HepG2 (cell line): ENCODE data around the gene TET3. TPM values are rescaled to one million over a fixed set of nuclear protein-coding genes. Genes with fewer than 3 reads are reported as not detected.

Experiments used
- ARNT2 ChIP-seq: sonication (generic); formaldehyde crosslinking; IDR thresholded peaks from 2 replicates; pipeline ENCODE4 v1.8.0; 2022; ENCODE audit warnings: mild to moderate bottlenecking, low read depth, missing genetic modification reagents, moderate library complexity
- ATF4 ChIP-seq, 2 experiments: fragments of 450-650 bp in 1 of 2; sonication (generic) in 1 of 2; formaldehyde crosslinking; IDR thresholded peaks; 2 replicates each; pipeline versions ENCODE4 v1.5.0 to v1.8.0; 2020 to 2022; ENCODE audit warnings: mild to moderate bottlenecking in 1 of 2, missing genetic modification reagents in 1 of 2
- ETV6 ChIP-seq: sonication (generic); formaldehyde crosslinking; conservative IDR thresholded peaks from 2 replicates; pipeline ENCODE4 v1.4.0; 2020; ENCODE audit warnings: missing genetic modification reagents
- FOXO1 ChIP-seq: sonication (generic); formaldehyde crosslinking; IDR thresholded peaks from 2 replicates; pipeline ENCODE4 v1.4.0; 2020; ENCODE audit warnings: missing genetic modification reagents
- FOXP1 ChIP-seq, 2 experiments: fragments of 450-650 bp in 1 of 2; IDR thresholded peaks; 2 replicates each; pipeline ENCODE4 v1.6.1; 2017 to 2018; ENCODE audit warnings: antibody characterized with exemption in 1 of 2
- MXI1 ChIP-seq: IDR thresholded peaks from 3 replicates; pipeline ENCODE4 v1.6.1; 2012; ENCODE audit warnings: low read depth, low read length, inconsistent platforms, borderline replicate concordance
- SKIL ChIP-seq: sonication (generic); formaldehyde crosslinking; IDR thresholded peaks from 2 replicates; pipeline ENCODE4 v1.8.0; 2022; ENCODE audit warnings: missing genetic modification reagents, mild to moderate bottlenecking, moderate library complexity, borderline replicate concordance
- WIZ ChIP-seq: sonication (generic); formaldehyde crosslinking; IDR thresholded peaks from 2 replicates; pipeline ENCODE4 v1.5.1; 2020; ENCODE audit warnings: mild to moderate bottlenecking, missing genetic modification reagents
- YEATS2 ChIP-seq: sonication (generic); formaldehyde crosslinking; IDR thresholded peaks from 2 replicates; pipeline ENCODE4 v1.4.0; 2020; ENCODE audit warnings: missing genetic modification reagents, borderline replicate concordance
- ZBTB43 ChIP-seq: sonication (generic); formaldehyde crosslinking; conservative IDR thresholded peaks from 2 replicates; pipeline ENCODE4 v1.4.0; 2020; ENCODE audit warnings: missing genetic modification reagents
- ZEB1 ChIP-seq: IDR thresholded peaks from 2 replicates; pipeline ENCODE4 v1.6.1; 2012; ENCODE audit warnings: mild to moderate bottlenecking, low read depth, inconsistent platforms; ENCODE audit not compliant: insufficient replicate concordance
- ZFP37 ChIP-seq: sonication (generic); formaldehyde crosslinking; IDR thresholded peaks from 2 replicates; pipeline ENCODE4 v1.4.0; 2020; ENCODE audit warnings: missing genetic modification reagents, borderline replicate concordance
- ZFX ChIP-seq: sonication (generic); formaldehyde crosslinking; IDR thresholded peaks from 2 replicates; pipeline ENCODE4 v1.4.0; 2020; ENCODE audit warnings: mild to moderate bottlenecking, low read depth, missing genetic modification reagents, moderate library complexity
- ZFYVE20 ChIP-seq: sonication (generic); formaldehyde crosslinking; IDR thresholded peaks from 2 replicates; pipeline ENCODE4 v1.8.0; 2023; ENCODE audit warnings: low read depth, mild to moderate bottlenecking, moderate library complexity, missing genetic modification reagents, borderline replicate concordance
- ZNF101 ChIP-seq: sonication (generic); formaldehyde crosslinking; IDR thresholded peaks from 2 replicates; pipeline ENCODE4 v1.4.0; 2020; ENCODE audit warnings: mild to moderate bottlenecking, low read depth, missing genetic modification reagents, borderline replicate concordance
- ZNF354B ChIP-seq: sonication (generic); formaldehyde crosslinking; IDR thresholded peaks from 2 replicates; pipeline ENCODE4 v1.8.0; 2022; ENCODE audit warnings: mild to moderate bottlenecking, missing genetic modification reagents
- ZNF510 ChIP-seq: sonication (generic); formaldehyde crosslinking; IDR thresholded peaks from 2 replicates; pipeline ENCODE4 v1.4.0; 2020; ENCODE audit warnings: low read depth, mild to moderate bottlenecking, missing genetic modification reagents
- ZNF7 ChIP-seq: IDR thresholded peaks from 2 replicates; pipeline ENCODE4 v1.6.1; 2016; ENCODE audit warnings: missing biosample characterization, missing genetic modification reagents
- ZNF772 ChIP-seq: sonication (generic); formaldehyde crosslinking; IDR thresholded peaks from 2 replicates; pipeline ENCODE4 v1.5.0; 2020; ENCODE audit warnings: mild to moderate bottlenecking, missing genetic modification reagents
- polyA plus RNA-seq, 8 experiments: library from polyadenylated mRNA; depleted of rRNA in 3 of 8; stranded (reverse) in 7 of 8; unstranded in 1 of 8; fragments of >200 nt; fragmentation: Illumina TruSeq in 4 of 8; extraction: Trizol in 4 of 8; gene quantifications; 2 replicates each; pipeline versions ENCODE4 v1.2.1 to v1.2.3, GENCODE V29; 2011 to 2016; ENCODE audit warnings: low read depth in 4 of 8, missing spikeins in 1 of 8, mixed read lengths in 1 of 8; ENCODE audit not compliant: insufficient read depth in 1 of 8
- total RNA-seq, 5 experiments: library from RNA; depleted of rRNA; stranded (reverse); fragments of >200 nt; fragmentation: Illumina TruSeq; extraction: Trizol; gene quantifications; 2 replicates each; pipeline ENCODE4 v1.2.3, GENCODE V29; 2016; ENCODE audit warnings: low read depth in 1 of 5
- TF ChIP-seq, protein P1 (sequence below): sonication (generic); formaldehyde crosslinking; IDR thresholded peaks from 2 replicates; pipeline ENCODE4 v1.4.0; 2020; ENCODE audit warnings: mild to moderate bottlenecking, low read depth, missing genetic modification reagents
- TF ChIP-seq, protein P2 (sequence below): sonication (generic); formaldehyde crosslinking; IDR thresholded peaks from 2 replicates; pipeline ENCODE4 v1.4.0; 2020; ENCODE audit warnings: mild to moderate bottlenecking, missing genetic modification reagents
- TF ChIP-seq, protein P3 (sequence below): sonication (generic); formaldehyde crosslinking; IDR thresholded peaks from 2 replicates; pipeline ENCODE4 v1.4.0; 2020; ENCODE audit warnings: missing genetic modification reagents

The TET3 gene
- total and polyA plus RNA-seq, 2 of the 13 experiments (the other 11 are each of a cell fraction or from before 2014, with no cell fraction given): 4.3 to 6.8 TPM

DNA sequence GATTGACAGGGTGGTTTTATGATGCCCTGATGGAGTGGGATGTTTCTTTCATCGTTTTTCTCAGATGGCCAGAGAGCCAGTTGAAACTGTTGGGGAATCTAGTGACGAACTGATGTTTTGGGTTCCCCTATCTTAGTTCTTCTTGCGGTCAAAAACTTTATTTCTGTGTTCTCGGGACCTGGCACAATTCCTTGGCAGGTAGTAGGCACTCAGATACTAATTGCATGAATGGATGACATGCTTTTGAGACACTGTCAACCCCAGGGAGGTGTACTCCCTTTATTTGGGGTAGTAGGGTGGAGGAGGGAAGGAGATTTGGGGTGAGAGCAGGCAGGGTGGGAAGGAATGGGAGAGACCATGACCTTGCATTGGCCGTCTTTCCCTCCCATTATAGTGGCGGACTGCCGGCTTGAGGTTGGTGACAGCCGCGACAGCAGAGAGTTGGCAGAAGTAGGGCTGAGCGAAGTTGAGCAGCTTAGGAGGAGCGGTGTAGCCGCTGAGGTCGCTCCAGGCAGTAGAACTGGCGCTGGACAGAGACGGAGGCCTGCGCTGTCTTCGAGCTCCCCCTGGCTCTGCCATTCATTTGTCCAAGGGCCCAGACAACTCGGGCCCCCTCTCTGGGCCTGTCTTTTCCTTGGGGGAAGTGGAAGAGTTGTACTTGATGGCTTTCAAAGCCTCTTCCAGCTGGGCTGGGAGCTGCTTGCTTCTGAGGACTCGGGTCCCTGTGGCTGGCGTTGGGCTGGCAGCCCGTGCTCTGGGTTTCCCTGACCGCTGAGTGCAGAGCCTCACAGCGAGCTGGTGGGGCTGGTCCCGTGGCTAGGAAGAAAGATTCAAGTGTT, 2.6 kb downstream of the TET3 start (continued):
- no peak for TF ChIP-seq SKIL (CRISPR knock-in tag)
- peak; percentile 22; the same call in 1 of the 2 replicates for TF ChIP-seq ZFX (CRISPR knock-in tag)
- no peak for TF ChIP-seq ZFP37 (CRISPR knock-in tag)
- no peak for TF ChIP-seq FOXP1 (IDR thresholded peaks at IDR 0.05)
- TF ChIP-seq FOXP1 (CRISPR knock-in tag; IDR thresholded peaks at IDR 0.05): no peak
- no peak for TF ChIP-seq WIZ (CRISPR knock-in tag)
- no peak for TF ChIP-seq YEATS2 (CRISPR knock-in tag)
- TF ChIP-seq ETV6 (CRISPR knock-in tag): no peak
- no peak for TF ChIP-seq ARNT2 (CRISPR knock-in tag)
- TF ChIP-seq MXI1: no peak
- TF ChIP-seq ZNF772 (CRISPR knock-in tag): 0 out of 2 replicates have a peak, but pooled peaks have one; percentile 37
- no peak for TF ChIP-seq ZEB1
- TF ChIP-seq, protein P1, sequence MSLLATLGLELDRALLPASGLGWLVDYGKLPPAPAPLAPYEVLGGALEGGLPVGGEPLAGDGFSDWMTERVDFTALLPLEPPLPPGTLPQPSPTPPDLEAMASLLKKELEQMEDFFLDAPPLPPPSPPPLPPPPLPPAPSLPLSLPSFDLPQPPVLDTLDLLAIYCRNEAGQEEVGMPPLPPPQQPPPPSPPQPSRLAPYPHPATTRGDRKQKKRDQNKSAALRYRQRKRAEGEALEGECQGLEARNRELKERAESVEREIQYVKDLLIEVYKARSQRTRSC (CRISPR knock-in tag): no peak
- TF ChIP-seq ZNF510: no peak
- TF ChIP-seq ZBTB43 (CRISPR knock-in tag): no peak
- TF ChIP-seq ATF4 (CRISPR knock-in tag; IDR thresholded peaks at IDR 0.05): no peak
- TF ChIP-seq ZNF101 (CRISPR knock-in tag): no peak
- TF ChIP-seq, protein P2, sequence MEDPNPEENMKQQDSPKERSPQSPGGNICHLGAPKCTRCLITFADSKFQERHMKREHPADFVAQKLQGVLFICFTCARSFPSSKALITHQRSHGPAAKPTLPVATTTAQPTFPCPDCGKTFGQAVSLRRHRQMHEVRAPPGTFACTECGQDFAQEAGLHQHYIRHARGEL (CRISPR knock-in tag): no peak
- TF ChIP-seq FOXO1 (CRISPR knock-in tag): no peak
- TF ChIP-seq, protein P3, sequence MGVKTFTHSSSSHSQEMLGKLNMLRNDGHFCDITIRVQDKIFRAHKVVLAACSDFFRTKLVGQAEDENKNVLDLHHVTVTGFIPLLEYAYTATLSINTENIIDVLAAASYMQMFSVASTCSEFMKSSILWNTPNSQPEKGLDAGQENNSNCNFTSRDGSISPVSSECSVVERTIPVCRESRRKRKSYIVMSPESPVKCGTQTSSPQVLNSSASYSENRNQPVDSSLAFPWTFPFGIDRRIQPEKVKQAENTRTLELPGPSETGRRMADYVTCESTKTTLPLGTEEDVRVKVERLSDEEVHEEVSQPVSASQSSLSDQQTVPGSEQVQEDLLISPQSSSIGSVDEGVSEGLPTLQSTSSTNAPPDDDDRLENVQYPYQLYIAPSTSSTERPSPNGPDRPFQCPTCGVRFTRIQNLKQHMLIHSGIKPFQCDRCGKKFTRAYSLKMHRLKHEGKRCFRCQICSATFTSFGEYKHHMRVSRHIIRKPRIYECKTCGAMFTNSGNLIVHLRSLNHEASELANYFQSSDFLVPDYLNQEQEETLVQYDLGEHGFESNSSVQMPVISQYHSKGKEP (CRISPR knock-in tag): no peak
- no peak for TF ChIP-seq ZFYVE20 (CRISPR knock-in tag)
- no peak for TF ChIP-seq ZNF354B (CRISPR knock-in tag)
- no peak for TF ChIP-seq ZNF7 (CRISPR knock-in tag)
